GM21737 (cell line): Measurements from ENCODE around the gene FAM193B.

Experiments
- ATAC-seq: cut with Tn5 transposase; IDR thresholded peaks from one replicate; pipeline ENCODE4 v1.9.1; 2021; ENCODE audit warnings: mild to moderate bottlenecking, moderate library complexity; ENCODE audit not compliant: unreplicated experiment

The FAM193B gene

DNA sequence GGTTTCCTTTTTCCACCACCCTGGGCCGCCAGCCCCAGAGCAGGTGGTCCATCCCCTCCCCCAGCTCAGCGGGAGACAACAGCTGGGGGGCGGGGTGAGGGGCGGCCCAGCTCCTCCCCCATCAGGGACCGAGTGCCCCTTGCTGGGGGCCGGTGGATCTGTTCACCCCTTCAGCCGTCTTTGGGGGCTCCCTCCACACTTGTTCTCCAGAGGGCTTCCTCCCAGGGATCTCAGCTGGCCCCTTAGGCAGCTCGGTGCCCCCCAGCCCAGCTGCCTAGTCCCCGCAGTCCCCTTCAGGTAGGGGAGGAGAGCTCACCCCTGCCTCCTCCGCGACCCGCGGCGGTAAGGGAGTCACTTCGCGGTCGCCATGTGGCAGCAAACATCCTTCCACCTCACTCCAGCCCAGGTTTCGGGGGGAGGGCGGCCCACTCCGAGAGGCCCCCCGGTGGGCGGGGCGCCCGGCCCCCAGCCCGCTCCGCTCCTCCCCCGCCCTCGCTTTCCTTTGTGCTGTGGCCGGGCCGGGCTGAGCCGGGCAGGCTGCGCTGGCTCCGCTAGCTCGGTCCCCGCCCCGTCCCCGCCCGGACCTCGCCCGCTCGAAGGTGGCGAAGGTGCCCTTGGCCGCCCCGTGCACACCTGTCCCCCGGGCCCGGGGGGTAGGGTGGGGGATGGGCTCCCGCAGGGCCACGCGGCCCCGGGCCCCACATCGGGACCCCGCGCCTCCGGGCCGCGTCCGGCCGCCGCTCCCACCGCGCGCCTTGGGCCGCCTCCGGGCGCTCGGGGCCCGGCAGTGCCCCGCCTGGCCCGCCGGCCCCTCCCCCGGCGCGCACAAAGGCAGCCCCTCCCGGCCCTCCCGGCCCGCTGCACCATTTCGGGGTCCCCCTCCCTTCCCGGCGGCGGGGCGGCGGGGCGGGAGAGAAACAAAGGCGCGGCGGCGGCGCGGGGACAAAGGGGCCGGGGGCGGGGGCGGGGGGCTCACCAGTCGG lies 81.6 kb downstream of the FAM193B start:
- ATAC-seq: peak; percentile 33

- no peak for ATAC-seq
Measured at GRCh38 chr5:177471610-177472356, 82.6 kb downstream of the FAM193B start.

- no peak for ATAC-seq
Measured at GRCh38 chr5:177470759-177471536, 83.4 kb downstream of the FAM193B start.
